ENCODE data around the gene SOX9.
"Not testable (repeated sequence)": the region's sequence is repeated elsewhere in the genome, so short reads cannot be mapped to it uniquely, and the experiment has no call there.

The SOX9 gene

DNA sequence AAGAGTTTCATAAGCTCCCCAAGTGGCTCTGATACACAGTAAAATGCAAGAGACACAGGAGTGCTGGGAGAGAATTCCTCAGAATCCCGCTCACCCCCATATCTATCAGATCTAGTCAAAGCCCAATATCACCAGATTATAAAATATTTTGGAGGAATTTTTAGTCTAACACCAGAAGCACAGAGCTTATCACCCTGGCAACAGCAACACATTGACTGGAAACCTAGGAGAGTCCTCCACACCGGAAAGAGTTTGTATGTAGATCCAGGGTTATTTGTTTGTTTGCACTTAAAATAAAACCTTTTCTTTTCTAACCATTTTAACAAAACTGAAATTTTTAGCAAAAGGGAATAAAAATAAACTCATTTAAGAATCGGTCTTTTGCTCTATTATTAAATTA is 7.2 kb downstream of the SOX9 start:
- DNase-seq = no peak

DNA sequence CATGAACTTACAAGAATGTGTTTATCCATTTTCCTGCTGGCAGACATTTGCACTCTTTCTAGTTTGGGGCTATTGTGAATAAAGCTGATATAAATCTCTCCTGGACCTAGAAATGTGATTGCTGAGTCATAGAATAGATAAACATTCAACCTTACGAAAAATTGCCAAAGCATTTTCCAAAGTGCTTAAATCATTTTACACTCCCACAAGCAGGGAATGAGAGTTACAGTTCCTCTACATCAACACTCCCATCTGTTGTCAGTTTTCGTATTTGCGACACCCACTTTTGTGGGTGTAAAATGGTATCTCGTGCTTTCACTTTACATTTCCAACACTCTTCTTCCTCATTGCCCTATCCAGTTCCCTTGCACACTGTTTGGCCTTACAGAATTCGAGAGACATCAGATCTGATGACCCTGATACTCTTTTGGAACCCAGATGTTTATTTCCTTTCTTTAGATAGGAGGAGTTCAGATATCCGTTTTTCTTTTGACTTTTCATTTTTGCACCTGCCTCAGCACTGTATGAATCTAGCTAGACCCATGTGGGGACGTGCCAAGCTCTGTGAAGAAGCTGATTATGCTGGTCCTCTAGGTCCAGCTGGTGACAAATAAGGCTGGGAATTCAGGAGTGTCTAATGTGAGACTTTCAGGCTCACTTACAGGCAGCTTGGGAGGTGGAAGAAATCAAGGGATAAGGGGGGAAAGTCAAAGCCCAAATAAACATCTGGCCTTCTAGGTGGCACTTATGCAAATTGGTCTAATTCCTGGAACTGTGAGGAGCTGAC is 14.0 kb downstream of the SOX9 start:
- no peak for DNase-seq

DNA sequence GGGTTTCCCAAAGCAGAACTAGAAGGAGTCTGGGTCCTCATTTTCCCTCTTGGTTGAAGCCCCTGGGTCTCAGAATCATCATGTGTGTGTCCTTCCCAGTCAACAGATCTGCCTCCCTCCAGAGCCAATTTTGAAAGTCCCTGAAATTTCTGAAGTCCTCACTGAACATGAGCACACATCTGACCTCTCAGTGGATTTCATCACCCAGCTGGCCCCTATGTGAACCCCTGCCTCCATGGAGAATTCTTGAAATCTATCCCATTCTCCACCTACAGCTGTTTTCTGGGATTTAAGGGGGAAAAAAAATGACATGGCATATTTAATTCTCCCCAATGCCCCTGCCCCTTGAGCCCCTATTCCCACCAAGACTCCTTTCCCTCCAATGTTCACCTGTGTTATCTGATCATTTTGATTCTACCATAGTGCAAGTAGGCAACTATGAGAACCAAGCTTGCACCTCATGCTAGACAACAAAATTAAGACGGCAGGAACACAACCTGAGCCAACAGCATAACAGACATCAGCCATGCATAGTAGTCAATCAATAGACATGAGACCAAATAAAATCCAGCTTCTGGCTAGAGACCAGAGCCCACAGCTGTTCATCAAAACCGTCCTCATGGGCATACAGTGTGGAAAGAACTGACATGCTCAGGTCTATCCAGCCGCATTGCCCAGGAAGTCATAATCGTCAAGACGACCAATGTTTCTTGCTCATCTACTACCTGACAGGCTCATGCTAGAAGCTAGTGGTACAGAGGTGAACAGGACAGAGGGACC is 14.9 kb downstream of the SOX9 start:
- DNase-seq = no peak

DNA sequence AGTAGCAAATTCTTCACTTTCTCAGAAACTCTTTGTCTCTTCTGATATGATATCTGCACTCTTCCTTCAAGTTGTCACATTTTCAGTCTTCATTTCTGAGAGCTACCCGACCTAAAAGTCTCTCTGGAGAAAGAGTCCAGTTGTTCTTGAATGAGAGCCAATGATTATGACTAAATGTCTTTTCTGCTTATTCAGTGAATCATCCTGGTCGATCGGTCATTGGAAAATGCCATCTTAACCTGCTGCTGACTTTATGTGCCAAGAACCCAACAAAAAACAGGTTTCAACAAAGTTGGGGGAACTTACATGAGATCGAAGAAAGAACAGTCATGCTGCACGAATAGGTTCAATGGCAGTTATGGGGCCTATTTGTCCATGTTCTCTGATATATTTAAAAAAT is 15.9 kb downstream of the SOX9 start:
- DNase-seq = no peak

DNA sequence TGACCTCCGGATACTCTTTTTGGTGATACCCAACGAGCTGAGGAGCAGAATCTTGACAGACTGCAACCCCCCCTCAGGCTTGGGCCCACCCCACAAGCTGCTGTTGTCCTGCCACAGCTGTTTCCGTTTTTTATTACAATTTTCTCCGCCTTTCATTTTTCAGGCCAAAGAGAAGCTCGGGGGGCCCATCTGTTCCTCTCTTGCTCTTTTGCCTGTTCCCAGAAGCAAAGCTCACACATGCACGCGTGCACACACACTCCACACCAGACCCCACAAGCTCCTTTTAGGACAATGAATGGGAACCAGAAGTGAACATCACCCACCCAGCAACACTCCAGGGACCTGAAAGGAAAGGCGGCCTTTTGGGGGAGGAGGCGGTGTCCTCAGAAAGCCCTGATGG is 16.3 kb downstream of the SOX9 start:
- no peak for DNase-seq

GRCh38 chr17:72139212-72139611 is 18.4 kb downstream of the SOX9 start:
- no peak for DNase-seq

- no peak for DNase-seq
Measured at GRCh38 chr17:72141336-72141735, 20.5 kb downstream of the SOX9 start.

DNA sequence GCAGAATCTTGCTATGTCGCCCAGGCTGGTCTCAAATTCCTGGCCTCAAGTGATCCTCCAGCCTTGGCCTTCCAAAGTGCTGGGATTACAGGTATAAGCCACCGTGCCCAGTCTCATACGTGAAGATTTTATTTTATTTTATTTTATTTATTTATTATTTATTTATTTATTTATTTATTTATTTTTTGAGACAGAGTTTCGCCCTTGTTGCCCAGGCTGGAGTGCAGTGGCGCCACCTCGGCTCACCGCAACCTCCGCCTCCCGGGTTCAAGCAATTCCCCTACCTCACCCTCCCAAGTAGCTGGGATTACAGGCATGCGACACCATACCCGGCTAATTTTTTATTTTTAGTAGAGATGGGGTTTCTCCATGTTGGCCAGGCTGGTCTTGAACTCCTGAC is 21.3 kb downstream of the SOX9 start:
- DNase-seq = not testable (repeated sequence)

DNA sequence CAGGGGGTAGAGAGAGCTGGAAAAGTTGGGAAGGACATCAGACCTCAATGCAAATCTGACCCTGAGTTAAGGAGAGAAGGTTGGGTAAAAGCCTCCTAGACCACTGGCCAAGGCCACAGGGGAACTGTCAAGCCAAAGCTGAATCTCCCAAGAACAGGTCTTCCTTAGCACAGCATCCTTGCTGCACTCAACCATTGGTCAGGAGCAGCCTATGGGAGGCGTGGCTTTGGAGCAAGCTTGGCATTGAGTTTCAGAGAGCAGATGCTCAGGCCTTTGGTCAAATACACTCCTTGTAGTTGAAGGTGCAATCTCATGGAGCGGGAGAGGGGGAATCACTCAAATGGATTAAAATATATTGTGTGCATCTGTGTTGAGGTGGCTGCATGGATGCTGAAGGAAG is 21.8 kb downstream of the SOX9 start:
- DNase-seq = no peak

DNA sequence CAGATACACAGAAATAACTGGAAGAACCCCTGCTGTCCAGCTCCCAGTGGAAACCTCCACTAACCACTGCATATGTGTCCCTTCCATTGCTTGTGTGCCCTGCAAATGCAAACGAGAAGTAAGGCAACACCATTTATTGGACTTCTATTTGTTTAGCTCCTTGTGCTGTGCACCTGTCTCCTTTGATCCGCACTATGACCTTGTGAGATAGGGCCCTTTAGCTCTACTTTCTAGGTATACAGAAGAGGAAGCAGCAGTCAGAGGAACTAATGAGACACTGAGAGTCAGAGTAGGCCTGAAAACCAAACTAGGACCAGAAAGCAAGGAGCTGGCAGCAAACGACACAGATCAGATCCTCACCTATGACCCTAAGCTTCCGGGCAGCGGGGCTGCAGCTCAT is 22.4 kb downstream of the SOX9 start:
- DNase-seq = no peak

- no peak for DNase-seq
Measured at GRCh38 chr17:72144101-72144500, 23.3 kb downstream of the SOX9 start.

DNA sequence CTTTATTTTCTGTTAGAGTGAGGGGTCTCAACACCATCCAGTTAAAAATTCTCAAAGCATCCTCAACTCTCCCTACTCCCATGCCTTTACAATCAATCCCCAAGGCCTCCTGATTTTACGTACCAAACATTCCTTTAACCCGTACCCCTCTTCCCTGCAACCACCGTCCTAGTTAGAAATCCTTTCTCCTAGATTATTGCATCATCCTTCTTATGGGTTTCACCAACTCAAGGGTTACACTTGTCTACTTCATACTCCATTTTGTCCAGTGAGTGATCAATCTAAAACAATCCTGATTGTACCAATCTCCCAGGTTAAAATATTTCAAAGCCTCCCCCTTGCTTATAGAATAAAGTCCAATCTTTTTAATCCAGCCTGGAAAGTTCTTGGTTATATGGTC is 24.7 kb downstream of the SOX9 start:
- no peak for DNase-seq

DNA sequence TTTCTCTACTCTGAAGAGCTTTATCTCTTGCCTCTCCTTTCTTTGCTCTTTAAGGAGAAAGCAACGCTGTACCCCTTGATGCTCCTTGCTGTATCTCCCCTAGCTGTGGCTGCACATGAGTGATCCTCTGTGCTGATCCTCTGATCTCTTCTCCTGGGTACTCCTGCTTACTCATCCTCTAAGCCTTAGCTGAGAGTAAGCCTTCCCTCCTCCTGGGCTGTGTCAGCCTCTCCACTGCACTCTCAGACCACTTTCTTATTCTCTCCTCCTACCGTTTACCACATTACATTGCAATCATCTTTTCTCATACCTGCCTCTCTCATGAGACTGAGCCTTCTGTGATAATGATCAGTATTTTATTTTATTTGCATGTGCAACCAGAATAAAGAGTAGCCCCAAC is 25.1 kb downstream of the SOX9 start:
- no peak for DNase-seq

- no peak for DNase-seq
Measured at GRCh38 chr17:72146371-72146770, 25.6 kb downstream of the SOX9 start.

GRCh38 chr17:72150632-72151460 is 30.0 kb downstream of the SOX9 start:
- no peak for DNase-seq

- no peak for DNase-seq
Measured at GRCh38 chr17:72151565-72152386, 31.0 kb downstream of the SOX9 start.

DNA sequence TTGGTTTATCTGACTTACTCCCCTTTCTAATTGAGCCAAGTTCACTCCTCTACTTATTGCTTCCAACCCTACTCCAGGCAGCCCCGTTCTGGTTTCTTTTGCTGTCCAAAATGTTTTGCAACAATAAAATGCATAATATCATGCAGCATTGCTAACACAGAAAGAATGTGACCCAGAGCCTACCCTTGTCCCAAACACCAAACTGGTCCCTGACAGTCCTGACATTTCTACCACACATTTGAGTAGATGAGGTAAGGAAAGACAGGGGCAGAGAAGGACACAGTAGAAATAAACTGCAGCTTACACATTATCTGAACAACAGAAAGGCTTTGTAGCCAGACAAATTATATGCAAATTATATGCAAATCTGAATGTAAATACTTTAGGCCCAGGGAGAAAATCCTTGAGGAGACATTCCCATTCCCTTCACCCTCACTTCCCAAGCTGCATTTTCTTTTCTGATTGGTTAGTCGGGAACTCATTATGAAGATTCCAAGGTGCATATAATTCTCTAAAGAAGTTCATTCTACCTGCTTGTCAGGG is 31.6 kb downstream of the SOX9 start:
- no peak for DNase-seq

- no peak for DNase-seq
Measured at GRCh38 chr17:72158895-72159885, 38.4 kb downstream of the SOX9 start.

- DNase-seq = no peak
Measured at GRCh38 chr17:72162569-72162968, 41.7 kb downstream of the SOX9 start.

GRCh38 chr17:72163474-72163873 is 42.7 kb downstream of the SOX9 start:
- no peak for DNase-seq

DNA sequence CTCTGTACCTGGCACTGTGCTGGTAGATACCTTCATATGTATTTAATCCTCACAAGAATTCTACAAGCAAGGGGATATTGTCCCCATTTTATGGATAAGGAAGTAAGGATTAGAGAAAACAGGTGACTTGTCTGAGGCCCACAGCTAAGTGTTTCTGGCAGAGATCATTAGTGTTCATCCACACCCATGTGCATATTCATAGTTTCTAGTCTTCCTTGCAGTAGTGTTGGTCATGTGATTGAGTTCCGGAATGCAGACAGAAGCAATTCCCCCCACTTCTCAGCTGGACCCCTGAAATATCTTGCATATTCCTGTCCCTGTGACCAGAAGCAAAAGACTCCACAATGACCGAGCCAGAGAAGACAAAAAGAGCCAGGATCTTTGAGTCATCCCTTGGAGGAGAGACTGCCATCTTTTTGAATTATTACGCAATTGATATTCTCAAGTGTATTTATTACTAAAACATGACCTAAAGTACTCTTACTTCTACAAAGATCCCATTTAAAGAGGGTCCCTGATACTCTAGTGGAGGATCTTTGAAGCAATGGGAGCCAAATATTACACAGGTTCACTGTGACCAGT is 43.4 kb downstream of the SOX9 start:
- no peak for DNase-seq
